ENCODE results near the gene PCDHB5.
"Not testable (repeated sequence)": the region's sequence is repeated elsewhere in the genome, so short reads cannot be mapped to it uniquely, and the experiment has no call there.

The PCDHB5 gene

DNA sequence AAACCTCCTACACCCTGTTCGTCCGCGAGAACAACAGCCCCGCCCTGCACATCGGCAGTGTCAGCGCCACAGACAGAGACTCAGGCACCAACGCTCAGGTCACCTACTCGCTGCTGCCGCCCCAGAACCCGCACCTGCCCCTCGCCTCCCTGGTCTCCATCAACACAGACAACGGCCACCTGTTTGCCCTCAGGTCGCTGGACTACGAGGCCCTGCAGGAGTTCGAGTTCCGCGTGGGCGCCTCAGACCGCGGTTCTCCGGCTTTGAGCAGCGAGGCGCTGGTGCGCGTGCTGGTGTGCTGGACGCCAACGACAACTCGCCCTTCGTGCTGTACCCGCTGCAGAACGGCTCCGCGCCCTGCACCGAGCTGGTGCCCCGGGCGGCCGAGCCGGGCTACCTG is 22.4 kb downstream of the PCDHB5 start:
- H3K4me3 ChIP-seq (ENCODE audit: low read depth, low read length); H3K9ac ChIP-seq (ENCODE audit: low read depth, low read length); H3K4me1 ChIP-seq (ENCODE audit: control insufficient read depth, insufficient read depth, low read length); H3K36me3 ChIP-seq (ENCODE audit: control insufficient read depth, insufficient read depth, low read length); H3K9me3 ChIP-seq (ENCODE audit: control insufficient read depth, insufficient read depth, low read length); H3K27me3 ChIP-seq (ENCODE audit: control insufficient read depth, insufficient read depth, low read length): not testable (repeated sequence)

DNA sequence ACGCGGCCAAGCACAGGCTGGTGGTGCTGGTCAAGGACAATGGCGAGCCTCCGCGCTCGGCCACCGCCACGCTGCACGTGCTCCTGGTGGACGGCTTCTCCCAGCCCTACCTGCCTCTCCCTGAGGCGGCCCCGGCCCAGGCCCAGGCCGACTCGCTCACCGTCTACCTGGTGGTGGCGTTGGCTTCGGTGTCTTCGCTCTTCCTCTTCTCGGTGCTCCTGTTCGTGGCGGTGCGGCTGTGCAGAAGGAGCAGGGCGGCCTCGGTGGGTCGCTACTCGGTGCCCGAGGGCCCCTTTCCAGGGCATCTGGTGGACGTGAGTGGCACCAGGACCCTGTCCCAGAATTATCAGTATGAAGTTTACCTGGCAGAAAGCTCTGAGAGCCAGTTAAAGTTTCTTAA is 22.9 kb downstream of the PCDHB5 start:
- not testable (repeated sequence) for H3K4me1 ChIP-seq (ENCODE audit: control insufficient read depth, insufficient read depth, low read length); H3K4me3 ChIP-seq (ENCODE audit: low read depth, low read length); H3K27me3 ChIP-seq (ENCODE audit: control insufficient read depth, insufficient read depth, low read length); H3K9me3 ChIP-seq (ENCODE audit: control insufficient read depth, insufficient read depth, low read length); H3K36me3 ChIP-seq (ENCODE audit: control insufficient read depth, insufficient read depth, low read length); H3K9ac ChIP-seq (ENCODE audit: low read depth, low read length)

DNA sequence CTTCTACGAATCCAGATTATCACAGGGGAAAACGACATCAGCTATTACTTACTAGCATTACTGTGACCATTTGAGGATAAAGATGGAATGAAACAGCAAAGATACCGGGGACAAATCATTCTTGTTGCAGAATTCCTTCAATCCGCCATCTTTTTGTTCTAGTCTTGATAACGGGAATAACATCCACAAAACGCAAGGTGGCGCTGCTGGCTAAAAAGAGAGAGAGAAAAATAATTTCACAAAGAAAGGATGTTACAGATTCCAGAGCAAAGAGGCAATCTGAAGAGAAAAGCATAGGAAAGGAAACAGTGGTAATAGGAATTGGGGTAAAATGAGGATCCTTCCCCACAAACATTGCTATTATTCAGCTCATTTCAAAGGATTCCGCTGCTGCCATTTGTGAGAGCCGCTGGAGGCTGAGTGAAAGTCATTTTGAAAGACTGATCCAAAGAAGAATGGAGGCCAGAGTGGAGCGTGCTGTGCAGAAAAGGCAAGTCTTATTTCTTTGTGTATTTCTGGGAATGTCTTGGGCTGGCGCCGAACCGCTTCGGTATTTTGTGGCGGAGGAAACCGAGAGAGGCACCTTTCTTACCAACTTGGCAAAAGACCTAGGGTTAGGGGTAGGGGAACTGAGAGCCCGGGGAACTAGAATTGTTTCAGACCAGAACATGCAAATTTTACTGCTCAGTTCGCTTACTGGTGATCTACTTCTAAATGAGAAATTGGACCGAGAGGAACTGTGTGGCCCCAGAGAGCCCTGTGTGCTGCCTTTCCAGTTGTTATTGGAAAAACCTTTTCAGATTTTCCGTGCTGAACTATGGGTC is 37.6 kb downstream of the PCDHB5 start, which contains the start of gene PCDHB7:
TSS of gene PCDHB7 (plus strand) at position 264 of the 824 bp plus-strand sequence. CDS start at position 456, 192 bp downstream.
- peaks cover 3% of the 10 kb centered on the region for H3K9me3 ChIP-seq (ENCODE audit: control insufficient read depth, insufficient read depth, low read length)
- no peak within 1 kb of the TSS for H3K4me3 ChIP-seq (ENCODE audit: low read depth, low read length)
- H3K36me3 ChIP-seq (ENCODE audit: control insufficient read depth, insufficient read depth, low read length) = no peaks in the 10 kb centered on the region
- H3K9ac ChIP-seq (ENCODE audit: low read depth, low read length) = no peak within 1 kb of the TSS
- H3K4me1 ChIP-seq (ENCODE audit: control insufficient read depth, insufficient read depth, low read length) = no peaks in the 10 kb centered on the region
- H3K27me3 ChIP-seq (ENCODE audit: control insufficient read depth, insufficient read depth, low read length) = no peaks in the 10 kb centered on the region

DNA sequence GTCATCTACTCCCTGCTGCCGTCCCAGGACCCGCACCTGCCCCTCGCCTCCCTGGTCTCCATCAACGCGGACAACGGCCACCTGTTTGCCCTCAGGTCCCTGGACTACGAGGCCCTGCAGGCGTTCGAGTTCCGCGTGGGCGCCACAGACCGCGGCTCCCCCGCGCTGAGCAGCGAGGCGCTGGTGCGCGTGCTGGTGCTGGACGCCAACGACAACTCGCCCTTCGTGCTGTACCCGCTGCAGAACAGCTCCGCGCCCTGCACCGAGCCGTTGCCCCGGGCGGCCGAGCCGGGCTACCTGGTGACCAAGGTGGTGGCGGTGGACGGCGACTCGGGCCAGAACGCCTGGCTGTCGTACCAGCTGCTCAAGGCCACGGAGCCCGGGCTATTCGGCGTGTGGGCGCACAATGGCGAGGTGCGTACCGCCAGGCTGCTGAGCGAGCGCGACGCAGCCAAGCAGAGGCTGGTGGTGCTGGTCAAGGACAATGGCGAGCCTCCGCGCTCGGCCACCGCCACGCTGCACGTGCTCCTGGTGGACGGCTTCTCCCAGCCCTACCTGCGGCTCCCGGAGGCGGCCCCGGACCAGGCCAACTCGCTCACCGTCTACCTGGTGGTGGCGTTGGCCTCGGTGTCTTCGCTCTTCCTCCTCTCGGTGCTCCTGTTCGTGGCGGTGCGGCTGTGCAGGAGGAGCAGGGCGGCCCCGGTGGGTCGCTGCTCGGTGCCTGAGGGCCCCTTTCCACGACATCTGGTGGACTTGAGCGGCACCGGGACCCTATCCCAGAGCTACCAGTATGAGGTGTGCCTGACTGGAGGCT is 39.5 kb downstream of the PCDHB5 start:
- H3K9me3 ChIP-seq (ENCODE audit: control insufficient read depth, insufficient read depth, low read length); H3K36me3 ChIP-seq (ENCODE audit: control insufficient read depth, insufficient read depth, low read length); H3K4me3 ChIP-seq (ENCODE audit: low read depth, low read length); H3K9ac ChIP-seq (ENCODE audit: low read depth, low read length); H3K4me1 ChIP-seq (ENCODE audit: control insufficient read depth, insufficient read depth, low read length); H3K27me3 ChIP-seq (ENCODE audit: control insufficient read depth, insufficient read depth, low read length): not testable (repeated sequence)

DNA sequence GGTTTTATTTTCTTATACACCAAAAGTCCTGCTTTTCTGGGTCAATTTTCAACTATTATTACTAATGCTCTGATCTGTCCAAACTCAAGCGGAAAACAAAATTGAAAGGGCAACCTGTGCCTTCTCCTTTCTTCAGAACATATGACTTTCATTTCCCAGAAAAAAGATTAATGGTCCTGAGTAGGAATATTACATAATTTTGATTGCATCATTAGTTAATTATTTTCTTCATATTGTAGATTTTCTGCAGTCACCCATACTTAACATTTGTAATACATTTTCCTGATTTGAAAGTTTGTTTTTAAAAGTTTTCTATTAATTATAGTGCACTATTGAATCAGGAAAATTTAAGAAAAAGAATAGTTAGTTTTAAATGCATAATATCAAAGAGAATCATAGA is 40.9 kb downstream of the PCDHB5 start:
- Histone ChIP-seq H3K4me1 (ENCODE audit: control insufficient read depth, insufficient read depth, low read length) (no peaks in the 10 kb centered on the region), H3K9ac (ENCODE audit: low read depth, low read length) (no peak overlapping the region), H3K9me3 (ENCODE audit: control insufficient read depth, insufficient read depth, low read length) (peaks cover 7% of the 10 kb centered on the region), H3K4me3 (ENCODE audit: low read depth, low read length) (no peak overlapping the region), H3K27me3 (ENCODE audit: control insufficient read depth, insufficient read depth, low read length) (no peaks in the 10 kb centered on the region), H3K36me3 (ENCODE audit: control insufficient read depth, insufficient read depth, low read length) (no peaks in the 10 kb centered on the region)

DNA sequence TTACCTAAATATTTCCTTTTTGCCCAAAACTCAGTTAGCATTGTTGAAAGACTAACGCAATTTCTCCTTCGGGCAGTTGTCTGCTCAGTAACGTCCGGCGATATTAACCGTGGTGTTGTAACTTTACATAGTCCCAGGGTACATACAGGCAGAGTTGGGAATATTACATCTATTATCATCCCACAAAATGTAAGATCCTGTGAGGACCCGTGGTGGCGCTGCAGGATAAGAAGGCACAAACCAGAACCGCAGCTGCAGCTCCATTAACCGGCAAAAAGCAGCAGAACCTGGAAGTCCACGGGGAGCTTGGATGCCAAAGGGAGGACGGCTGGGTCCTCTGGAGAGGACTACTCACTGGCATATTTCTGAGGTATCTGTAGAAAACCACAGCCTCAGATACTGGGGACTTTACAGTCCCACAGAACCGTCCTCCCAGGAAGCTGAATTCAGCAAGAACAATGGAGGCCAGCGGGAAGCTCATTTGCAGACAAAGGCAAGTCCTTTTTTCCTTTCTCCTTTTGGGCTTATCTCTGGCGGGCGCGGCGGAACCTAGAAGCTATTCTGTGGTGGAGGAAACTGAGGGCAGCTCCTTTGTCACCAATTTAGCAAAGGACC is 42.7 kb downstream of the PCDHB5 start, which contains the start of gene PCDHB8:
TSS of gene PCDHB8 (plus strand) at position 214 of the 615 bp plus-strand sequence. CDS start at position 459, 245 bp downstream.
- not testable (repeated sequence) for H3K36me3 ChIP-seq (ENCODE audit: control insufficient read depth, insufficient read depth, low read length)

DNA sequence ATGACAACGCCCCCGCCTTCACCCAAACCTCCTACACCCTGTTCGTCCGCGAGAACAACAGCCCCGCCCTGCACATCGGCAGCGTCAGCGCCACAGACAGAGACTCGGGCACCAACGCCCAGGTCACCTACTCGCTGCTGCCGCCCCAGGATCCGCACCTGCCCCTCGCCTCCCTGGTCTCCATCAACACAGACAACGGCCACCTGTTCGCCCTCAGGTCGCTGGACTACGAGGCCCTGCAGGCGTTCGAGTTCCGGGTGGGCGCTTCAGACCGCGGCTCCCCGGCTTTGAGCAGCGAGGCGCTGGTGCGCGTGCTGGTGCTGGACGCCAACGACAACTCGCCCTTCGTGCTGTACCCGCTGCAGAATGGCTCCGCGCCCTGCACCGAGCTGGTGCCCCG is 44.4 kb downstream of the PCDHB5 start:
- H3K27me3 ChIP-seq (ENCODE audit: control insufficient read depth, insufficient read depth, low read length); H3K36me3 ChIP-seq (ENCODE audit: control insufficient read depth, insufficient read depth, low read length); H3K4me3 ChIP-seq (ENCODE audit: low read depth, low read length); H3K9me3 ChIP-seq (ENCODE audit: control insufficient read depth, insufficient read depth, low read length); H3K9ac ChIP-seq (ENCODE audit: low read depth, low read length); H3K4me1 ChIP-seq (ENCODE audit: control insufficient read depth, insufficient read depth, low read length): not testable (repeated sequence)

More for the DNA sequence above, 42.7 kb downstream of the PCDHB5 start, which contains the start of gene PCDHB8:
- H3K4me3 ChIP-seq (ENCODE audit: low read depth, low read length); H3K27me3 ChIP-seq (ENCODE audit: control insufficient read depth, insufficient read depth, low read length); H3K9me3 ChIP-seq (ENCODE audit: control insufficient read depth, insufficient read depth, low read length); H3K4me1 ChIP-seq (ENCODE audit: control insufficient read depth, insufficient read depth, low read length); H3K9ac ChIP-seq (ENCODE audit: low read depth, low read length): not testable (repeated sequence)

DNA sequence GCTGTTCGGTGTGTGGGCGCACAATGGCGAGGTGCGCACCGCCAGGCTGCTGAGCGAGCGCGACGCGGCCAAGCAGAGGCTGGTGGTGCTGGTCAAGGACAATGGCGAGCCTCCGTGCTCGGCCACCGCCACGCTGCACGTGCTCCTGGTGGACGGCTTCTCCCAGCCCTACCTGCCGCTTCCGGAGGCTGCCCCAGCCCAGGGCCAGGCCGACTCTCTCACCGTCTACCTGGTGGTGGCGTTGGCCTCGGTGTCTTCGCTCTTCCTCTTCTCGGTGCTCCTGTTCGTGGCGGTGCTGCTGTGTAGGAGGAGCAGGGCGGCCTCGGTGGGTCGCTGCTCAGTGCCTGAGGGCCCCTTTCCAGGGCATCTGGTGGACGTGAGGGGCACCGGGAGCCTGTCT is 44.9 kb downstream of the PCDHB5 start:
- H3K36me3 ChIP-seq (ENCODE audit: control insufficient read depth, insufficient read depth, low read length); H3K9ac ChIP-seq (ENCODE audit: low read depth, low read length); H3K4me1 ChIP-seq (ENCODE audit: control insufficient read depth, insufficient read depth, low read length); H3K4me3 ChIP-seq (ENCODE audit: low read depth, low read length); H3K9me3 ChIP-seq (ENCODE audit: control insufficient read depth, insufficient read depth, low read length); H3K27me3 ChIP-seq (ENCODE audit: control insufficient read depth, insufficient read depth, low read length): not testable (repeated sequence)

DNA sequence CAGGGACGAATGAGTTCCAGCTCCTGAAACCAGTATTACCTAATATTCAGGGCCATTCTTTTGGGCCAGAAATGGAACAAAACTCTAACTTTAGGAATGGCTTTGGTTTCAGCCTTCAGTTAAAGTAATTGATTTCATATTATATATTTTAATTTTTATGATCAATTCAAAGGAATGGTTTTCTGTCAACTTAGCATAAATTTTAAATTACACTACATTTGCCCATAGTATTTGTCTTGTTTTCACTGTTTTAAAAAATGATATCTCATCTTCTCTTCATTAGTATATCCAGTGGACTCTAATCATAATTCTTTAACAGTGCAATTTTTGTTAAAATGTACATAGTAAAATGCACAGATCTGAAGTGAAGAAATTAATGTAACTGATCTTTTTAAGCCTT is 45.3 kb downstream of the PCDHB5 start:
- no peaks in the 10 kb centered on the region for H3K4me1 ChIP-seq (ENCODE audit: control insufficient read depth, insufficient read depth, low read length)
- H3K36me3 ChIP-seq (ENCODE audit: control insufficient read depth, insufficient read depth, low read length) = no peaks in the 10 kb centered on the region
- no peak overlapping the region for H3K4me3 ChIP-seq (ENCODE audit: low read depth, low read length)
- H3K27me3 ChIP-seq (ENCODE audit: control insufficient read depth, insufficient read depth, low read length) = no peaks in the 10 kb centered on the region
- peaks cover 6% of the 10 kb centered on the region for H3K9me3 ChIP-seq (ENCODE audit: control insufficient read depth, insufficient read depth, low read length)
- no peak overlapping the region for H3K9ac ChIP-seq (ENCODE audit: low read depth, low read length)

DNA sequence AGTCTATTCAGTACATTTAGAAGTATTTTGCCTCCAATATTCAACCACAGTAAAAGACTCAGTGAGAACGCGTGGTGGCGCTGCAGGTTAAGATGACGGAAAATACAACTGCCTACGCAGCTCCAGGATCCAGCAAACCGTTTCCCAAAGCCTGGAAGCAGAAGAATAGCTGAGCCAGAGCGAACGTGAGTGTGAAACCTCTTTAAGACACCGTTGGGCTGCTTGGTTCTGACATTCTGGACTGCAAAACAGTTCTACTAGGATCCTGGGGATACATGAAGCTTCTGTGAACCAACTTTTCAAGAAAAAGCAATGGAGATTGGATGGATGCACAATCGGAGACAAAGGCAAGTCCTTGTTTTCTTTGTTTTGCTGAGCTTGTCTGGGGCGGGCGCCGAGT is 47.2 kb downstream of the PCDHB5 start, which contains the start of gene PCDHB16:
TSS of gene PCDHB16 (plus strand) at position 140 of the 400 bp plus-strand sequence. CDS start at position 313, 173 bp downstream.
- Histone ChIP-seq H3K4me1 (ENCODE audit: control insufficient read depth, insufficient read depth, low read length) (no peaks in the 10 kb centered on the region), H3K27me3 (ENCODE audit: control insufficient read depth, insufficient read depth, low read length) (no peaks in the 10 kb centered on the region), H3K4me3 (ENCODE audit: low read depth, low read length) (no peak within 1 kb of the TSS), H3K36me3 (ENCODE audit: control insufficient read depth, insufficient read depth, low read length) (no peaks in the 10 kb centered on the region), H3K9me3 (ENCODE audit: control insufficient read depth, insufficient read depth, low read length) (peaks cover 3% of the 10 kb centered on the region), H3K9ac (ENCODE audit: low read depth, low read length) (no peak within 1 kb of the TSS)

DNA sequence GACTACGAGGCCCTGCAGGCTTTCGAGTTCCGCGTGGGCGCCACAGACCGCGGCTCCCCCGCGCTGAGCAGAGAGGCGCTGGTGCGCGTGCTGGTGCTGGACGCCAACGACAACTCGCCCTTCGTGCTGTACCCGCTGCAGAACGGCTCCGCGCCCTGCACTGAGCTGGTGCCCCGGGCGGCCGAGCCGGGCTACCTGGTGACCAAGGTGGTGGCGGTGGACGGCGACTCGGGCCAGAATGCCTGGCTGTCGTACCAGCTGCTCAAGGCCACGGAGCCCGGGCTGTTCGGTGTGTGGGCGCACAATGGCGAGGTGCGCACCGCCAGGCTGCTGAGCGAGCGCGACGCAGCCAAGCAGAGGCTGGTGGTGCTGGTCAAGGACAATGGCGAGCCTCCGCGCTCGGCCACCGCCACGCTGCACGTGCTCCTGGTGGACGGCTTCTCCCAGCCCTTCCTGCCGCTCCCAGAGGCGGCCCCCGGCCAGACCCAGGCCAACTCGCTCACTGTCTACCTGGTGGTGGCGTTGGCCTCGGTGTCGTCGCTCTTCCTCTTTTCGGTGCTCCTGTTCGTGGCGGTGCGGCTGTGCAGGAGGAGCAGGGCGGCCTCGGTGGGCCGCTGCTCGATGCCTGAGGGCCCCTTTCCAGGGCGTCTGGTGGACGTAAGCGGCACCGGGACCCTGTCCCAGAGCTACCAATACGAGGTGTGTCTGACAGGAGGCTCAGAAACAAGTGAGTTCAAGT is 49.3 kb downstream of the PCDHB5 start:
- H3K36me3 ChIP-seq (ENCODE audit: control insufficient read depth, insufficient read depth, low read length); H3K27me3 ChIP-seq (ENCODE audit: control insufficient read depth, insufficient read depth, low read length); H3K9me3 ChIP-seq (ENCODE audit: control insufficient read depth, insufficient read depth, low read length); H3K4me1 ChIP-seq (ENCODE audit: control insufficient read depth, insufficient read depth, low read length); H3K9ac ChIP-seq (ENCODE audit: low read depth, low read length); H3K4me3 ChIP-seq (ENCODE audit: low read depth, low read length): not testable (repeated sequence)

Measured in iPS-15b (cell line).